Measurements from ENCODE around the gene FRMD4A.
"Not testable (repeated sequence)": the region's sequence is repeated elsewhere in the genome, so short reads cannot be mapped to it uniquely, and the experiment has no call there.

FRMD4A gene

DNA sequence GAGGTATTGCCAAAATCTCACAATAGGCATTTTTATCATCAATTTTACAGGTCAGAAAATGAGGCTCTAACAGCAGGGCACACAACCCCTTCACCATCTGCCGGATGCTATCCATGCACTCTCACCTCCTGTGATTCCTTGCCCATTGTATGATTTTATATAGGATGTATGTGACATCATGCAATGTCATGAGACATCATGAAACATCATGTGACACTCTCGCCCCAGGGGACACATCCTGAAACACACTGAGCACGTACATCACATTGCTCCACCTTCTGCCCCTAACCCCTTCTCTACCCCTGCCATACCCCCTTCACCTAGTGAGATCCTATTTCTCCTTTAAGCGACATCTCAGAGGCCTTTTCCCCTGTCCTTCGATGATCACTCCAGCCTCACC lies 189.4 kb downstream of the FRMD4A start:
- DNase-seq, result no peak

DNA sequence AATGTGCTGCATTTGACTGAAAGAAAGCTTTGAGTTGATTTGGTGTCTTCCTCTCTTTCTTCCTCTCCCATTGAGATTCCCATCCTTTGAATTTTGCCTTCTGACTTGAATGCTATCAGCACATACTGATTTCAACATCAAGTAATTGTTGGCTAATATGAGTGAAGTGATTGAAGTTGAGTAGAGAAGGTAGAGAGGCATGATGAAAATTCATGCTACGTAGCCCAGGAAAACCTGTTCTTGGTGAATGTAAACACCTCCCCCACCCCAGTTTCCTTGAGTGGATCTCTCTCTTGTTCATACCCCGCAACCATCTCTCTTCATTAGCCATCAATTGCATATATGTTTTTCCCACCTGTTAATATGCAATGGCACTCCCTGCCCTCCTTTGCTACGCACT lies 193.3 kb downstream of the FRMD4A start:
- DNase-seq, result no peak

DNA sequence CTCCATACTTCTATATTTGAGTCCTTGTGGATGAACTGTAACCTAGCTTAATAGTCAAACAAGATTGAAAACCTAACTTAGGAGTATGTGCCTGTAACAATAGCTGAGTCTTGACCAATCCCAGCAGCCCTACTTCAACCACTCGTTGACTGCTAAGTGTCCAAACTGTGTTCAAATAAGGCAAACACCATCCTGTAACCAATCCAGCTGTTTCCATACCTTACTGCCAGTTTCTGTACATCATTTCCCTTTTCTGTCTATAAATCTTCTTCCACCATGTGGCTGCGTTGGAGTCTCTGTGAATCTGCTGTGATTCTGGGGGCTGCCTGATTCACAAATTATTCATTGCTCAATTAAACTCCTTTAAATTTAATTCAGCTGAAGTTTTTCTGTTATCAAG lies 195.5 kb downstream of the FRMD4A start:
- DNase-seq, result not testable (repeated sequence)

DNA sequence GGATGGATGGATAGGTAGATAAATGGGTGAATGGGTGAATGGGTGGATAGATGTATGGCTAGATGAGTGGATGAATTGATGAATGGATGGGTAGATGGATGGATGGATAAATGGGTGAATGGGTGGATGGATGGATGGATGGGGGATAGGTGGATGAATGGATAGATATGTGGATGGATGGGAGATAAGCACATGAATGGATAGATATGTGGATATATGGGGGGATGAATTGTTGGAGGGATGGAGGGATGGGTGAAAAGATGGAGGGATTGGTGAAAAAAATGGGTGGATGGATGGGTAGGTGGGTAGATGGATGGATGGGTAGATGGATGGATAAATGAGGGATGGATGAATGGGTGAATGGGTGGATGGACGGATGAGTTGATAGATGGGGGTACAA lies 196.4 kb downstream of the FRMD4A start:
- DNase-seq, result no peak

DNA sequence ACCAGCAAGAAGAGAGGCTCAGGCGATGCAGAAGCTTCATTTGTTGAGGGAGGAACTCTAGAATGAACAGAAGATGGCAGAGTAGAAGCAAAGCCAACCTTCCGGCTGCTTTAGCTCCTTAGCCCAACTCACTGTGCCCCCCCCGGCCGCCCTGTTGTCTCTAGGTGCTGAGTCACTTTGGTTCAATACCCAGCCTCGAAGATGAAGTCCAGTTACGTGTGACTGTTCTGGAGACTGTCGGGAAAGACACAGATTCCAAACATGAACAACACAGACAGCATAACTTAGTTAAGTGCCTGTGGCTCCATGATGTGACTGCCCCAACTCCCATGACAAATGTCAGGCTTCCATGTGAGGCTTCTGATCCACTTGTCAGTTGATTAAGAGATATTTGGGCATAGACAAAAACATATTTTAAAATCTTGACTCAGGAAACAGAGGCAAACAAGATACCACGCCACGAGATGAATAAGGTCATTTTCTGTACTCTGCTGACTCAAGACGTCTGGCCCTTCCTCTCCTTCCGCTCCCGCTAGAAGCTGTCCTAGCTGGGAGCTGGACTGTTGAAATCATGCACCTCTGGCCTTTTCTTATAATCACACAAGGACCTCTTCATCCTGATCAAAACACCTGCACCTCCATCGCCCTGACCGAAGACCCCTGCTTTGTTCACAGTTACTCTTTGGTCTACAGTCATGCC lies 199.3 kb downstream of the FRMD4A start:
- no peak for DNase-seq

DNA sequence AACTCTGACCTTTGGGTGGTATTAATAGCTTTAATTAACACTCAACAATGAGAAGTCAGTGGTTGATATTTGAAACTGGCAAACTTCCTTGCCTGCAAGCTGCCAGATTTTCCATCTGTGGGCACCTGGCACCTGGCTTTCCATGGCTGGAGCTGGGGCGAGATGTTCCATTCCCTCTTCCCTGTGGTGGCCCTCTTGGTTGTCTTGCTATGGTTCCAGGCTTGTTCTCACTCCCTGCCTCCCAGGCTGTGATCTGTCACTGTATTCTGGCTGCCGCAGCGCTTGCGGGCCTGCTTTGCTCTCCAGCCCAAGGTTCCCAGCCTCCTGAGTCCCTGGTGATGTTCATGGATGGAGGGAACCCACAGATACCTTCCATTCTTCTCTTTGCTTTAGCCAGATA lies 201.0 kb downstream of the FRMD4A start:
- DNase-seq, result no peak

DNA sequence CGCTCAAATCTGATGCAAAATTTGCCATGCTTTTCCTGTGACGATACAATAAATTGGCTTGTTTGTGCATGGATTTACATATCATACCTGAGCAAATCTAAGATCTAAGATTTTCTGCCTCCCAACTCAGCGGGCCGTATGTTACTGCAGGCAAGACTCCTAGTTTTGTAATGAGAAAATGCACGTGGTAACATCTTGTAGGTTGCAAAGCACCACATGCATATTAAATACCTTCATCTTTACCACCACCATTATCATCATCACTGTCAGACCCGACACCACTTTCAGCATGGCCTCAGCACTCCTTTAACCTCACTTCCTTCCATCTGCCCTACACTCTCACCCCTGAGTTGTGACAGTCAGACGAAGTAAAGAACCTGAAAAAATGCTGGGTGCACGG lies 202.2 kb downstream of the FRMD4A start:
- no peak for DNase-seq

DNA sequence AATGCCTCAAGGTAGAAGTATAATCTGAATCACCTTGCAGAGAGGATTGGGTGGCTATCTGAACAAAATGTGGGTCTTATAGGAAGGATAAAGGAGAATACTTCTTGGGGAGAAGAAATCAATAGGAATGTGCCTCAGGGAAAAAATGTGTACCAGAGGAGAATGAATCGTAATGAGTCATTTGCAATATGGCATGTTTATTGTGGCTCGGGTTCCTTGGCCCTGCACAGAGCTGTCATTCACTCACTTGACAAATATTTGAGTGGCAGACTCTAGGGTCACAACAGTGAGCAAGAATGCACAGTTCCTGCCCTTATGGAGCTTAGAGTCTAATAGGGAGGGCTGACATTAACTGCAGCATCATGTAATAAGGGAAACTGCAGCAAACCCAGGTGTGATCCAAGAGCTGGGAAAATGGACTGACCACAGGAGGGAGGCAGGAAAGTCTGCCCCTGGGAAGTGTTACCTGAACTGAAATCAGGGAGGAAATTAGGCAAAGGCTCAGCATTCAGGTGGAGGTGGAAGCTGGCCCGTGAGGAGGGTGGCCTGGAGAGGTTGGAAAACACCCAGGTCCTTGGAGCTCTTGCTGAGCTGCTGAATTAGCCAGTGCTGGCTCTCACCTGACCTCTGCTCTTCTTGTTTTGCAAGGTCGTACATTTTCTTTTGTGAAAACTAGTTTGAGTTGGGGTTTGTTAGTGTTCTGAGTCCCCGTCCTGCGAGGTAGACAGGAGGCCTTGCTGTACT lies 203.9 kb downstream of the FRMD4A start:
- no peak for DNase-seq

DNA sequence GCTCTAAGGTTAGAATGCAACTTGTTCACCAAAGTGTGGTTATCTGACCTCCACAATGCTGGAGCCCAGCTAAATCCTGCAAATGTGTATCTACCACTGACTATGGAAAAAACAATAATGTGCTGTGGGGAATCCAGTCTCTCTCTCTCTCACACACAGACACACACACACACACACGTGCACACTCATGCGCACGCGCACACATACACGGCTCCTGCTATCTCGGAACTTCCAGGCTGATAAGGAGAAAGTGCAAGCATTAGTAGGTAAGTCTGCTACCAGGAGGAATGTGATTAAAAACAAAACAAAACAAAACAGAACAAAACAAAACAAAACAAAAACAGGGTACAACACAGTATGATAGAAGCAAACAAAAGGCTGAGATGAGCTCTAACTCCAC lies 205.2 kb downstream of the FRMD4A start:
- no peak for DNase-seq

DNA sequence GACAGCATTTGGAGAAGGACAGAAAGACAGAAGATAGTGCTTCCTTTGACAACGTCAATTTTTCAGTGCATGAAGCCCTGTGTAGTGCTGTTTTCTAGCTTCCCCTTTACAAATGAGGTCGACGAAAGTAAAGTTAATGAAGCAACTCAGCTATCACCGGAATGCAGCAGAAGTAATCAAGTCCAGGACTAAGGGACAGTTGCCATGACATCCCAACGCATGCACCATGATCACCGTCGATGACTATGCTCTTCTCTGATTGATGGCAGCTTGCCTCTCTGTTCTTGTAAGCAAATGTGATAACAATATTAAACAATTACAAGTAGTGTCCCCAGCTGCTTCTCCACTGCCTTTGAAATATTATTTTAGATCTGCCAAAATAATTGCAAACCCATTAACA lies 205.8 kb downstream of the FRMD4A start:
- no peak for DNase-seq

DNA sequence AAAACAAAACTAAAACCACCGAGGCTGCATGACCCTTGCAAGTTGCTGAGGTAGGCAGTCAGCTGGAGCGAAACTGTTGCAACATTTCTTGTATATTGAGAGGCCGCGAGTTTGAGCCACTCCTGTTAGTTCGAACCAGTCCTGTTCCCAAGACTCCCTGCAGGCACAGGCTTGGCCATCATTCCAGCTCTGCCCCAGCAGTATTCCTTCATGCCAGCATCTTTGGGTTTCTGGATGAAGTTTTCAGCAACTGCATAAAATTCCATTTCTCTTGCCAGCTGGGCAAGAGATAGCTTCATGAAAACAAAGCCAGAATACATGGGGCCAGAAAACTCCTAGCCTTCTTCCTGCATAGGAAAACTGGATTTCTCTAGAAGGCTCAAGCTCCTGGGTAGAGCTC lies 207.6 kb downstream of the FRMD4A start:
- no peak for DNase-seq

DNA sequence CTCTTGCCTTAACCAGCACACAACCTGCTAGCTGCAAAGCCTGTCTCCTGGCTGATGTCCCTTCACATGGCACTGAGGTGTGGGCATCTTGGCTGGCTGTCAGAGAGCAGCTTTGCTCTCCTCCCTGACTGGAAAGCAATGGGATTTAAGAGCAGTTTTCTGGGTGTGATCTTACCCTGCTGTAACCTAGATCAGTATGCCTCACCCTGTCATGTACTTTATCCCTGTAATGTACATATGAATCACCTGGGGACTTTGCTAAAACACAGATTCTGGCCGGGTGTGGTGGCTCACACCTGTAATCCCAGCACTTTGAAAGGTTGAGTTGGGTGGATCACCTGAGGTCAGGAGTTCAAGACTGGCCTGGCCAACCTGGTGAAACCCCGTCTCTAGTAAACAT lies 209.9 kb downstream of the FRMD4A start:
- DNase-seq, result no peak

DNA sequence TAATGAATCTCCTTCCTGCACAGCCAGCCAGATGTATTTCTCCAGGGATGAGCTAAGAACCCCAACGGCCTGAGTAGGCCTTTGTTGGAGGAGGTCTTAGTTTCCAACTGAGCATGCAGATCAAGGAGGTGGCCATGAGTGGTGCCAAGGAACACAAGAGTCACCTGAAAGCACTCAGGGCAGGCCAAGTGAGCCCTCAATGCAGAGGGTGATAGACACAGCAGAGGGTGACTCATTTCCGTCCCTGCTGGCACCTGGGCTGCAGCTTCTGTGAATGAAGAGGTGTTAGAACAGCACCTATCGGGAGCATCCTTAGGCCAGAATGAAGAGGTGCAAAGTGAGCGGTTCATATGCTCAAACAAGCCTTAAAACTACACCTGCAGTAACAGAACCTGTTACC lies 211.8 kb downstream of the FRMD4A start:
- no peak for DNase-seq

DNA sequence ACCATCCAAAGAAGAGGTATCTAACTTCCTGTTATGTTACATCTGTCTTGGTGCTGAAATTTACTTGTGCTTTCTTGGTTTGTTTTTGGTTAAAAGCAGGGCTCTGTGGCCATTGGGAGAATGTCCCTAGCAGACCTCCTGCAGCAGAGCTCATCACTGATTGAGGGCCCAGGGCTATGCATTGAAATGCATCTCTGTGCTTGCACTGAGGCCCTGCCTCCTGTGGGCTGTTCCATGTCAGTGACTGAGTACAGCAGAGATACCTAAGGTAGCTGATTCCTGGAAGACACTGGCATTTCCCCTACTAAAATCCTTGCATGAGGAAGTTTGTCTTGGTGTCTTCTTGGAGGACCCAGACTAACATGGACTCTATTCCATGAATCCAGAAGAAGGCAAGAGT lies 213.9 kb downstream of the FRMD4A start:
- DNase-seq, result no peak

DNA sequence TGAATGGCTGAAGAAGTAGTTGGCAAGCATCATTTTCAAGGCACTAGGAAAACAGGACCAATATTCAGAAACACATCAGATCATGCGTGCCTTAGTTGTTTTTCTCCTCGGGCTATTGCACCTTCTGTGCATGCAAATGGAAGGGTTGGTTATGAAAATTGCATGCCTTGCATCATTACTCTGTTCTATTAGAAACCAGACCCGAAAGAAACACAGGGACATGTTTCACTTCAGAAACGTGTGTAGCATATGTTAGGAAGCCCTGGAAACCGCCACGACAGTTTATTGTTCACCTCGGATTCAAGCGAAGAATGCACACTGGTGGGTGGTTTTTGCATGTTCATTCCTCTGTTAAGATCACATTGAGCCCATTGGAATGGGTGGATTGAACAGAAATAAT lies 214.7 kb downstream of the FRMD4A start:
- no peak for DNase-seq

DNA sequence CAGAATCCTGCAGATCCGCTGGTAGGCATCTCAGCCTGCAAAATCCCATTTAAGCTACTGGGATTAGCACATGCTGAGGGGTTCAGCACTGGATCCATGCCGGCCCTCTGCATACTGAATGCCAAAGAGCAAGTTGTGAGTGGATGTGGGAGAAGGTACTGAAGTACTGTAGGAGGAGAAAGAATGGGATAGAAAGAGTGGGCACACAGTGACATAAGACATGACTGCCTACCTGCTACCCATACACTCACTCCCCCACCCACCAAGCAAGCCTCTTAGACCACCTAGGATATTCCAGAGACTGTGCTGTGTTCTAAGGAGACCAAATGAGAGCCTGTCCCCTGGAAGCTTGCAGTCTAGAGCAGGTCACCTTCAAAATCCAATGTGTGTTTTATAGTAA lies 215.9 kb downstream of the FRMD4A start:
- DNase-seq, result no peak

DNA sequence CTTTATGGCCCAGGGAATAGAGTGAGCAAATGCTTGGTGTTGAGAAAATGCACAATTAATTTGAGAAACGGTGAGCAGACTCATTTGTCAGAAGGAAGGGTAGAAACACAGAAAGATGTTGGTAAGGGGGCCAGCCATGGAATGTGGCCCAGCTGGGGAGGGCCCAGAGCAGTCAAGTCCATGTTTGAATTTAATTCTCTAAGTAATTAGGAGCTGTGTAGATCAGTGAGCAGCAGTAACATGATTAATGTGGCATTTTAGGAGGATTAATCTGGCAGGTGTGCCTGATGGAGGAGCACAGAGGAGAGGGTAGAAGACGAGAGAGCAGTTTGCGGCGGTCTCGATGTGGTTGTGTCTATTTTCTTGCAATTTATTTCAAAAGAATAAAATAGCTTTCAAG lies 218.7 kb downstream of the FRMD4A start:
- DNase-seq, result no peak

DNA sequence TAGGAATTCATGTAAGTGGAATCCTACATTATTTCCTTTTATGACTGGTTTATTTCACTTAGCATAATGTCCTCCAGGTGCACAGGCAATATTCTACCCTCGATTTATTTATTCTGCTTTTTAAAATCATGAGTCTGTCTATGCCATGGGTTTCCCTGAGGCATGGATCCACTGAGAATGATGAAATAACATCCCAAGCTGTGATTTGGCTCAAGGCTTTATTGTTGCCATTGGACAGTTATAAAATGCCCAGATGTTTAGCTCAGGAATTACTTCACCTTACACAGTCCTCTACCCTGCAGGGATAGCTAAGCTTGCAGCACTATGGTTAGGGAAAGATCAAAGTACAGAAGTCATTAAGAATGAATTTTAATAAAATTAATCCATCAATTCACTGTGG lies 219.5 kb downstream of the FRMD4A start:
- no peak for DNase-seq

DNA sequence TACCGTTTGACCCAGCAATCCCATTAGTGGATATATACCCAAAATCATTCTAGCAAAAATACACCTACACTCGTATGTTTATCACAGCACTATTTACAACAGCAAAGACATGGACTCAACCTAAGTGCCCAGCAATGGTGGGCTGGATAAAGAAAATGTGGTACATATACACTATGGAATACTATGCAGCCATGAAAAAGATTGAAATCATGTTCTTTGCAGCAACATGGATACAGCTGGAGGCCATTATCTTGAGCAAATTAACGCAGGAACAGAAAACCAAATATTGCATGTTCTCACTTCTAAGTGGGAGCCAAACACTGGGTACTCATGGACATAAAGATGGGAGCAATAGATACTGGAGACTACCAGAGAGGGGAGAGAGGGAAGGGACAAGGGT lies 223.9 kb downstream of the FRMD4A start:
- DNase-seq, result no peak

DNA sequence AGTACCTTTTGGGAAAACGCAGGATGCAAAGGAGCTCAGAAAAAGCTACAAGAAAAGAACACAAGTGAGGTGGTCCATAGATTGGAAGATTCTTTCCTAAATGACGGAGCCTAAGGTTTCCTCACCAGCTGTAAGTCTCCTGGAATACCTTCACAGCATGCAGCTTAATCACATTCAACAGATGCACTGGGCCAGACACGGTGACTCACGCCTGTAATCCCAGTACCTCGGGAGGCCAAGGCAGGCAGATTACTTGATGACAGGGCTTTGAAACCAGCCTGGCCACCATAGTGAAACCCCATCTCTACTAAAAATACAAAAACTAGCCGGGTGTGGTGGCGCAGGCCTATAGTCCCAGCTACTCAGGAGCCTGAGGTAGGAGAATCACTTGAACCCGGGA lies 228.7 kb downstream of the FRMD4A start:
- DNase-seq, result no peak

DNA sequence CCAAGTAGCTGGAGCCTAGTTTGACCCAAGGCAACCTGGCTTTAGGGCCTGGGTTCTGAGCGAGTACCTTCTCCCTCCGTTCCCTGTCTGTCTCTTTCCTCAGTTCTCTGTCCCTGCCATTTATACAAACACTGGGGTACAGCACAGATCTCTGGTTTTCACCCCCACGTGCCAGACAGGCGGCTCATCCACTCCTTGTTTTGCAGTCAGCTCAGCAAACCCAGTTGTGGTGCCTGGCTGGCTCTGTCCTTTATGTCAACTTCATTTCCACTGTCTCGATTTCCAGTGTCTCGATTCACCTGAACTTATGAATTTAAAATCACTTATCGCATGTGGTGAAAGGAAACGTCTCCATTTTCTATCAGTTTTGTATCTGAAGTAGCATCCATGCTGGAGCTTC lies 230.8 kb downstream of the FRMD4A start:
- no peak for DNase-seq

DNA sequence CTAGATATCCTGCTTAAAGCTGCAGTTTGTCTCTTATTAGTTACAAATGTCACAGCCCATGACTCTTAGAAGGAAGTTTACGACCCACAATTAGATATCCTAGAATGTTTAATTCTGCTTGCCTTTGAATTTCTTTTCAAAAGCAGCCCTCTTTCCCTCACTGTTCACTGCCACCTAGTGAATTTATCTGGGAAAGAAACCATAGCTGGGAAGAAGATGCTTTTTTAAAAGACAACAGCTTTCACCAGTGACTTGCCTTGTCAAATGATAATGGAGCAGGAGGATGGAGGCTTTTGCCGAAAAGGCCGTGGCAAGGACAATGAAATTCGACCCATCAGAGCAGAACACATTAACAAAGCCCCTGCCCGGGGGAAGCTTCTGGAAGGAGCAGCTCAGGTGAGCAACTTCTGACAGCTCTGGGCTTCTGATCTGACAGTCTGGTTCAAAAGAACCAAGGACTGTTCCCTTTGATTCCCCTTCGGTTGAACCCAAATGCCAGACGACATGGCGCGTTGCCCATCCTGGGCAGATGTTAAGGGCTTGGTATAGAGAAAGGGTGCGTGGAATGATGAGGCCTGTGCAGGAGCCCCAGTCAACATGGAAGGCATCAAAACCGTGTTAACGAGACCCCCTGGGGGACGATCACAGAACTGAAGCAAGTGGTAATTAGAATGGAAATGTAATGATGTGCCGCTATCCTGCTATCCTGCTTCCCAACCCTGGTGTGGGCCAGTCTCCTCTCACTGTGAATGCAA lies 236.8 kb downstream of the FRMD4A start:
- no peak for DNase-seq

DNA sequence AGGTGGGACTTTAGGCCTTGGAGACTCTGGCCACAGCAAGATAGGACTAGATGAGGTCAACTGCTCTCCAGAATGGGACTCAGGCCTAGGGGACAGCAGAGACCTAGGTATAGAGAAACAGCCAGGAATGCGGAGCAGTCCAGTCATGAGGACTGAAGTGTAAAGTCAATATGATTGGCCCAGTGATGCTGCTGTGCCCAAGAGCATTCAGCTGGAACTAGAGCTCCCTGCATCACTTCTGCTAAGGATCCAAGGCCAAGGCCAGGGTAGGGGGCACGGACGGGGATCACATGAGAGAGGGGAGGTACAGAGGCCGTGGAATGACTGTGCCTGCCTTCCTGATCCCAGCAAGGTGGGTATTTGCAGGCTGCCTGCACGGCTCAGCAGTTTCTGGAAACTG lies 237.9 kb downstream of the FRMD4A start:
- DNase-seq, result no peak
